ENCODE results near the gene LRRK1.
"Not testable (repeated sequence)": the region's sequence is repeated elsewhere in the genome, so short reads cannot be mapped to it uniquely, and the experiment has no call there.

Gene LRRK1

DNA sequence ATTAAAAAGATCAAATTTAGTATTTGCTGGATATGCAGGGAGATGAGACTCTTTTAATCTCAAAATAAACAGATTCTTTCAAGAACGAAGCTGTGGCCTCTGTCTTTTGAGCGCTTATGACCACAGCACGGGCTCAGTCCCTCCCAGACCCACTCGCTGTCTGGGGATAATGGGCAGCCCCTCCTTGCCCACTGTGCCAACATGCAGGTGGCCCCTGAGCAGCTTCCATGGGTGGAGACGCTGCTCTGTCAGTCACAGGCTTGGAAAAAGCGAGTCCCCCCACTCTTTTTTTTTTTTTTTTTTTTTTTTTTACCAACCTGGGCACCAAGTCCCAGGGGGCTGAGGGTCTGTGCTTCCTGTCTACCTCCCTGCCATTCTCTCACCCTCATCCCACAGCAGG lies 150.9 kb downstream of the LRRK1 start:
- peaks cover 23 to 26% of the 10 kb centered on the region in 2 donors for H3K4me1 ChIP-seq (ENCODE audit: control insufficient read depth in 2 of 2, insufficient read depth in 1 of 2, low read depth in 1 of 2, low read length in 2 of 2)
- H2BK120ac ChIP-seq (ENCODE audit: low read depth, low read length) = no peak overlapping the region
- no peak overlapping the region for H2BK12ac ChIP-seq (ENCODE audit: low read length)
- no peak overlapping the region for H2BK15ac ChIP-seq (ENCODE audit: low read length)
- peak overlapping the region; percentile 95 for H4K91ac ChIP-seq (ENCODE audit: low read depth, low read length, poor library complexity)
- H3K4me3 ChIP-seq (ENCODE audit: low read length in 2 of 2) = no peak overlapping the region
- no peaks in the 10 kb centered on the region for H3K27me3 ChIP-seq (ENCODE audit: control insufficient read depth in 3 of 3, insufficient read depth in 3 of 3, low read depth in 1 of 3, low read length in 3 of 3)
- no peak overlapping the region for H3K14ac ChIP-seq (ENCODE audit: low read length)
- H3K27ac ChIP-seq (replicated peaks; ENCODE audit: low read length) = no peak overlapping the region
- DNase-seq (ENCODE audit: low spot score) = no peak
- H3K9ac ChIP-seq (ENCODE audit: low read depth, low read length, poor library complexity) = no peak overlapping the region
- H4K8ac ChIP-seq (ENCODE audit: low read depth, low read length) = no peak overlapping the region
- H3K9me3 ChIP-seq (replicated peaks in 1 of 2; ENCODE audit: control insufficient read depth in 2 of 2, insufficient read depth in 1 of 2, low read depth in 1 of 2, low read length in 2 of 2) = no peaks in the 10 kb centered on the region
- H3K79me1 ChIP-seq (ENCODE audit: low read depth, low read length) = no peaks in the 10 kb centered on the region
- WGBS, 2 donors (ENCODE audit: extremely low coverage in 2 of 2, insufficient read length in 2 of 2, insufficient replicate concordance in 1 of 2) = no CpG with 5 or more reads among the region's 6 CpGs
- no peak overlapping the region for H3K23ac ChIP-seq (ENCODE audit: low read depth, low read length, poor library complexity)
- no peak overlapping the region for H3K4ac ChIP-seq (ENCODE audit: low read length)
- no peak overlapping the region for H2AFZ ChIP-seq (ENCODE audit: low read length)
- peak overlapping the region; percentile 90 for H3K18ac ChIP-seq (ENCODE audit: low read length)
- H3K36me3 ChIP-seq (replicated peaks in 1 of 2; ENCODE audit: control insufficient read depth in 2 of 2, insufficient read depth in 2 of 2, low read length in 2 of 2) = no peaks in the 10 kb centered on the region
- H3K4me2 ChIP-seq (ENCODE audit: insufficient read depth, low read length, poor library complexity, severe bottlenecking) = no peak overlapping the region
- H2BK5ac ChIP-seq (ENCODE audit: low read length) = peak overlapping the region; percentile 54
- peak overlapping the region; percentile 8 for H2AK5ac ChIP-seq (ENCODE audit: low read depth, low read length)

DNA sequence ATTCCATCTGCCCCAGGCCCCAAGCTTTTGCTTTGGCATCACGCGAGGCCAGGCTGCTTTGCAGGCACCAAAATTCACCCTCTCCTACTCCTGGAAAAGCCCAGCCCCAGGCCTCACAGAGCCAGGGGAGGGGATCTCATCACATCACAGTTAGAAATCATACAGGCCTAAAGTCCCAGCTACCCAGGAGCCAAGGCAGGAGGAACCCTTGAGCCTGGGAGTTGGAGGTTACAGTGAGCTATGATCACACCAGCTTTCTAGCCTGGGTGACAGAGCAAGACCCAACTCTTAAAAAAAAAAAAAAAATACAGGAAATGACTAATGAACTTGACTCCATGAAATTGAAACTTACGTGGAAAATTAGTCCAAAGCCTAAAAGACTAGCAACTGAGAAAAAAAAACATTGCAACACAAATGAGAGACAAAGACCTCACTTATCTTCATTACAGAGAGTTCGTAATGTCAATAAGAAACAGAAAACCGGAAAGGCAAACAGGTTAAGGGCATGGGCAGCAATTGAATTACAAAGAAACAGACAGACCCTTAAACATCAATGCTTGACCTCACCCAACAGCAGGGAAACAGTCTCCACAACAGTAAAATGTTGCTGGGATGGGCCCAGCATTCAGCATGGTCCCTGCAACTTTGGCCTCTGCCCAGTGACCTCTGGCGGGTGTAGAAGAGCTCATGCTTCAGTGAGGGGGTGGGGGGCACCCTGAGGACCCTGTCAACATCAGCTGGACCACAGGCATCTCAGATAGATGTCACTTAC lies 151.5 kb downstream of the LRRK1 start:
- Histone ChIP-seq H3K4me1 (ENCODE audit: control insufficient read depth in 2 of 2, insufficient read depth in 1 of 2, low read depth in 1 of 2, low read length in 2 of 2) (peaks cover 23 to 26% of the 10 kb centered on the region in 2 donors), H2AFZ (ENCODE audit: low read length) (no peak overlapping the region), H3K27me3 (ENCODE audit: control insufficient read depth in 3 of 3, insufficient read depth in 3 of 3, low read depth in 1 of 3, low read length in 3 of 3) (no peaks in the 10 kb centered on the region), H3K4me2 (ENCODE audit: insufficient read depth, low read length, poor library complexity, severe bottlenecking) (no peak overlapping the region), H2BK5ac (ENCODE audit: low read length) (peak overlapping the region; percentile 54), H3K27ac (replicated peaks; ENCODE audit: low read length) (no peak overlapping the region), H3K79me1 (ENCODE audit: low read depth, low read length) (no peaks in the 10 kb centered on the region), H2BK12ac (ENCODE audit: low read length) (no peak overlapping the region), H3K23ac (ENCODE audit: low read depth, low read length, poor library complexity) (no peak overlapping the region), H3K9me3 (replicated peaks in 1 of 2; ENCODE audit: control insufficient read depth in 2 of 2, insufficient read depth in 1 of 2, low read depth in 1 of 2, low read length in 2 of 2) (no peaks in the 10 kb centered on the region), H3K36me3 (replicated peaks in 1 of 2; ENCODE audit: control insufficient read depth in 2 of 2, insufficient read depth in 2 of 2, low read length in 2 of 2) (no peaks in the 10 kb centered on the region), H4K8ac (ENCODE audit: low read depth, low read length) (no peak overlapping the region), H3K9ac (ENCODE audit: low read depth, low read length, poor library complexity) (no peak overlapping the region), H3K4me3 (ENCODE audit: low read length in 2 of 2) (no peak overlapping the region), H2AK5ac (ENCODE audit: low read depth, low read length) (peak overlapping the region; percentile 8), H3K18ac (ENCODE audit: low read length) (peak overlapping the region; percentile 90), H2BK15ac (ENCODE audit: low read length) (no peak overlapping the region), H2BK120ac (ENCODE audit: low read depth, low read length) (no peak overlapping the region), H3K4ac (ENCODE audit: low read length) (no peak overlapping the region), H3K14ac (ENCODE audit: low read length) (no peak overlapping the region), H4K91ac (ENCODE audit: low read depth, low read length, poor library complexity) (peak overlapping the region; percentile 95)
- no peak for DNase-seq (ENCODE audit: low spot score)
- no CpG with 5 or more reads among the region's 6 CpGs for WGBS, 2 donors (ENCODE audit: extremely low coverage in 2 of 2, insufficient read length in 2 of 2, insufficient replicate concordance in 1 of 2)

DNA sequence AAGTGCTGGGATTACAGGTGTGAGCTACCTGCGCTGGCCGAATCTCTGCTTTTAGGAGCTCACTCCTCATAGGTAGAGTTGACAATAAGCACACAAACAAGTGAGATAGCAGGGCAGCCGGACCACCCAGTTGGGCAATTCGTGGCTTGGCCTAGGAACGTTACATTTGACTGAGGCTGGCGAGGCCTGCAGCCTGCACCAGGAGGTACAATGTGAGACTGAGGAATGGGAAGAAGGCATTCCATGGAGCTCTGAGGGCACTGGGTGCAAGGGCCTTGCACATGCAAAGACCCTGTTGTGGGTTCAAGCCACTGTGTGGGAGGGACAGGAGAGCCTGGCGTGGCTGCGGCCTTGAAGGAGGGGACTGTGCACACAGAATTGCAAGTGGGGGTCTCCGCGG lies 152.5 kb downstream of the LRRK1 start:
- H2BK5ac ChIP-seq (ENCODE audit: low read length) = no peak overlapping the region
- H2BK12ac ChIP-seq (ENCODE audit: low read length) = no peak overlapping the region

DNA sequence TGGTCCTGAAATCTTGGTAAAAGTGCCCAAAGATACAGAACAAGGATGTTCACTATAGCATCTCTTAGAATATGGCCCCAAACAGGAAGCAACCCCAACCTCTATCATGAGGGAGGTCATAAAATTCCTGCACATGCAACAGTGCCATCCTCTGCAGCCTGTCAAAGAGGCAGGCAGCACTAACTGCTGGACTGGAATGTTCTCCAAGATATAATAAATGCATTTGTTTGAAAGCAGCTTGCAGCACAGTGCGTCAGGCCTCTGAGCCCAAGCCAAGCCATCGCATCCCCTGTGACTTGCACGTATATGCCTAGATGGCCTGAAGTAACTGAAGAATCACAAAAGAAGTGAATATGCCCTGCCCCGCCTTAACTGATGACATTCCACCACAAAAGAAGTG lies 153.1 kb downstream of the LRRK1 start:
- not testable (repeated sequence) for H3K4me3 ChIP-seq (ENCODE audit: low read length in 2 of 2); H3K36me3 ChIP-seq (replicated peaks in 1 of 2; ENCODE audit: control insufficient read depth in 2 of 2, insufficient read depth in 2 of 2, low read length in 2 of 2); H3K27ac ChIP-seq (replicated peaks; ENCODE audit: low read length); H3K27me3 ChIP-seq (ENCODE audit: control insufficient read depth in 3 of 3, insufficient read depth in 3 of 3, low read depth in 1 of 3, low read length in 3 of 3); H4K91ac ChIP-seq (ENCODE audit: low read depth, low read length, poor library complexity); H3K18ac ChIP-seq (ENCODE audit: low read length); H4K8ac ChIP-seq (ENCODE audit: low read depth, low read length); H3K4me2 ChIP-seq (ENCODE audit: insufficient read depth, low read length, poor library complexity, severe bottlenecking); H2BK15ac ChIP-seq (ENCODE audit: low read length); H3K4ac ChIP-seq (ENCODE audit: low read length); DNase-seq (ENCODE audit: low spot score); H3K79me1 ChIP-seq (ENCODE audit: low read depth, low read length); H2AK5ac ChIP-seq (ENCODE audit: low read depth, low read length); H2BK120ac ChIP-seq (ENCODE audit: low read depth, low read length); H3K14ac ChIP-seq (ENCODE audit: low read length); H2BK5ac ChIP-seq (ENCODE audit: low read length); H3K23ac ChIP-seq (ENCODE audit: low read depth, low read length, poor library complexity); H3K9ac ChIP-seq (ENCODE audit: low read depth, low read length, poor library complexity); H2BK12ac ChIP-seq (ENCODE audit: low read length); H2AFZ ChIP-seq (ENCODE audit: low read length); H3K9me3 ChIP-seq (replicated peaks in 1 of 2; ENCODE audit: control insufficient read depth in 2 of 2, insufficient read depth in 1 of 2, low read depth in 1 of 2, low read length in 2 of 2)
- WGBS, 2 donors (ENCODE audit: extremely low coverage in 2 of 2, insufficient read length in 2 of 2, insufficient replicate concordance in 1 of 2) = no CpG with 5 or more reads among the region's 4 CpGs
- H3K4me1 ChIP-seq (ENCODE audit: control insufficient read depth in 2 of 2, insufficient read depth in 1 of 2, low read depth in 1 of 2, low read length in 2 of 2) = peaks cover 23 to 26% of the 10 kb centered on the region in 2 donors

More for the DNA sequence above, 152.5 kb downstream of the LRRK1 start:
- no peak overlapping the region for H3K27ac ChIP-seq (replicated peaks; ENCODE audit: low read length)
- no peak overlapping the region for H2AFZ ChIP-seq (ENCODE audit: low read length)
- no peak overlapping the region for H4K91ac ChIP-seq (ENCODE audit: low read depth, low read length, poor library complexity)
- no peak overlapping the region for H2BK15ac ChIP-seq (ENCODE audit: low read length)
- H3K9ac ChIP-seq (ENCODE audit: low read depth, low read length, poor library complexity) = no peak overlapping the region
- H3K4me3 ChIP-seq (ENCODE audit: low read length in 2 of 2) = no peak overlapping the region
- H4K8ac ChIP-seq (ENCODE audit: low read depth, low read length) = no peak overlapping the region
- H3K18ac ChIP-seq (ENCODE audit: low read length) = no peak overlapping the region
- no peaks in the 10 kb centered on the region for H3K9me3 ChIP-seq (replicated peaks in 1 of 2; ENCODE audit: control insufficient read depth in 2 of 2, insufficient read depth in 1 of 2, low read depth in 1 of 2, low read length in 2 of 2)
- H3K23ac ChIP-seq (ENCODE audit: low read depth, low read length, poor library complexity) = no peak overlapping the region
- WGBS, 2 donors (ENCODE audit: extremely low coverage in 2 of 2, insufficient read length in 2 of 2, insufficient replicate concordance in 1 of 2) = no CpG with 5 or more reads among the region's 10 CpGs
- no peaks in the 10 kb centered on the region for H3K27me3 ChIP-seq (ENCODE audit: control insufficient read depth in 3 of 3, insufficient read depth in 3 of 3, low read depth in 1 of 3, low read length in 3 of 3)
- no peaks in the 10 kb centered on the region for H3K79me1 ChIP-seq (ENCODE audit: low read depth, low read length)
- no peak overlapping the region for H3K4ac ChIP-seq (ENCODE audit: low read length)
- H3K14ac ChIP-seq (ENCODE audit: low read length) = no peak overlapping the region
- peak overlapping the region; percentile 26 for H2AK5ac ChIP-seq (ENCODE audit: low read depth, low read length)
- H2BK120ac ChIP-seq (ENCODE audit: low read depth, low read length) = no peak overlapping the region
- no peak overlapping the region for H3K4me2 ChIP-seq (ENCODE audit: insufficient read depth, low read length, poor library complexity, severe bottlenecking)
- peaks cover 23 to 26% of the 10 kb centered on the region in 2 donors for H3K4me1 ChIP-seq (ENCODE audit: control insufficient read depth in 2 of 2, insufficient read depth in 1 of 2, low read depth in 1 of 2, low read length in 2 of 2)
- DNase-seq (ENCODE audit: low spot score) = no peak
- H3K36me3 ChIP-seq (replicated peaks in 1 of 2; ENCODE audit: control insufficient read depth in 2 of 2, insufficient read depth in 2 of 2, low read length in 2 of 2) = no peaks in the 10 kb centered on the region

Data from neuronal stem cell (in vitro differentiated cells).